ENCODE measurements around the gene MFSD11.
A peak's percentile ranks its signal among the peaks of the same experiment; 100 is the strongest.

GRCh38 chr17:76710863-76711611, 26.9 kb upstream of the MFSD11 start, which contains the start of gene MXRA7:
- TF ChIP-seq POLR2AphosphoS5 (IDR thresholded peaks at IDR 0.05; ENCODE audit: borderline replicate concordance, low read depth, low read length), result 0 out of 2 replicates have a peak, but pooled peaks have one; percentile 22
- no peak for TF ChIP-seq EZH2 (IDR thresholded peaks at IDR 0.05)
- TF ChIP-seq FOXP2 (optimal IDR thresholded peaks at IDR 0.05; ENCODE audit: control extremely low read depth, extremely low read length, insufficient read depth), result no peak

Data from SK-N-MC (cell line).